K562 (cell line): ENCODE data around the gene PPP2R5A. TPM values are rescaled to one million over a fixed set of nuclear protein-coding genes. Genes with fewer than 3 reads are reported as not detected.

Source experiments
- ATF2 ChIP-seq: sonication (generic); formaldehyde crosslinking; IDR thresholded peaks from 2 replicates; pipeline ENCODE4 v1.8.1; 2022; ENCODE audit warnings: missing genetic modification reagents
- BMI1 ChIP-seq: fragments of 150-350 bp; IDR thresholded peaks from 2 replicates; pipeline ENCODE4 v1.6.1; 2014; ENCODE audit warnings: low read length
- COPS2 ChIP-seq: fragments of 450-650 bp; conservative IDR thresholded peaks from 2 replicates; pipeline ENCODE4 v1.6.1; 2016; ENCODE audit warnings: mild to moderate bottlenecking, moderate library complexity
- ELF4 ChIP-seq: fragments of 450-650 bp; formaldehyde crosslinking; IDR thresholded peaks from 2 replicates; pipeline ENCODE4 v1.4.0; 2022; ENCODE audit warnings: missing genetic modification characterization
- GATAD2B ChIP-seq: fragments of 450-650 bp; IDR thresholded peaks from 2 replicates; pipeline ENCODE4 v1.6.1; 2017; ENCODE audit warnings: mild to moderate bottlenecking, borderline replicate concordance
- GTF2A2 ChIP-seq: IDR thresholded peaks from 2 replicates; pipeline ENCODE4 v1.6.1; 2016; ENCODE audit warnings: mild to moderate bottlenecking, missing genetic modification characterization, missing compliant biosample characterization
- GTF2F1 ChIP-seq: IDR thresholded peaks from 2 replicates; pipeline ENCODE4 v1.6.1; 2011; ENCODE audit warnings: low read depth, low read length, improper control_type of control experiment
- NFATC3 ChIP-seq: fragments of 450-650 bp; IDR thresholded peaks from 2 replicates; pipeline ENCODE4 v1.6.1; 2017; ENCODE audit warnings: mild to moderate bottlenecking
- NFYB ChIP-seq: IDR thresholded peaks from 2 replicates; pipeline ENCODE4 v1.6.1; 2011; ENCODE audit warnings: mild to moderate bottlenecking, moderate library complexity; ENCODE audit not compliant: insufficient read length; ENCODE audit errors: extremely low read depth
- NKRF ChIP-seq: fragments of 450-650 bp; IDR thresholded peaks from 2 replicates; pipeline ENCODE4 v1.6.1; 2016; ENCODE audit warnings: borderline replicate concordance
- NRF1 ChIP-seq, 2 experiments: fragments of 450-650 bp; IDR thresholded peaks in 1 of 2; conservative IDR thresholded peaks in 1 of 2; 2 replicates each; pipeline ENCODE4 v1.6.1; 2014; ENCODE audit warnings: mild to moderate bottlenecking in 2 of 2
- PHTF2 ChIP-seq: fragments of 250-450 bp; sonication (Bioruptor Pico); IDR thresholded peaks from 2 replicates; pipeline ENCODE4 v1.5.0; 2021; ENCODE audit warnings: mild to moderate bottlenecking
- POLR2B ChIP-seq: fragments of 450-650 bp; IDR thresholded peaks from 2 replicates; pipeline ENCODE4 v1.6.1; 2018; ENCODE audit warnings: low read depth; ENCODE audit not compliant: partially characterized antibody
- PPARD ChIP-seq: fragments of 250-450 bp; sonication (Bioruptor Pico); IDR thresholded peaks from 2 replicates; pipeline ENCODE4 v1.8.0; 2022; ENCODE audit warnings: inconsistent platforms, mild to moderate bottlenecking, moderate library complexity
- TBL1XR1 ChIP-seq, 2 experiments: IDR thresholded peaks; 2 replicates each; pipeline ENCODE4 v1.6.1; 2012; ENCODE audit warnings: improper control_type of control experiment in 2 of 2, low read length in 2 of 2, mild to moderate bottlenecking in 1 of 2
- THRAP3 ChIP-seq: fragments of 450-650 bp; IDR thresholded peaks from 2 replicates; pipeline ENCODE4 v1.6.1; 2016; ENCODE audit warnings: mild to moderate bottlenecking, inconsistent platforms, borderline replicate concordance
- ZBTB1 ChIP-seq: sonication (generic); formaldehyde crosslinking; IDR thresholded peaks from 2 replicates; pipeline ENCODE4 v1.8.1; 2023; ENCODE audit warnings: missing genetic modification reagents, low read depth, mild to moderate bottlenecking, borderline replicate concordance
- ZNF354B ChIP-seq: fragments of 250-450 bp; sonication (Bioruptor Pico); IDR thresholded peaks from 2 replicates; pipeline ENCODE4 v1.4.0; 2020
- ZNF398 ChIP-seq: fragments of 250-450 bp; sonication (Bioruptor Pico); IDR thresholded peaks from 2 replicates; pipeline ENCODE4 v1.8.0; 2021; ENCODE audit warnings: moderate library complexity, mild to moderate bottlenecking, inconsistent platforms
- ZNF639 ChIP-seq, 2 experiments: fragments of 200-800 bp in 1 of 2; sonication (Bioruptor generic) in 1 of 2; sonication (generic) in 1 of 2; formaldehyde crosslinking in 1 of 2; IDR thresholded peaks in 1 of 2; conservative IDR thresholded peaks in 1 of 2; 2 replicates each; pipeline versions ENCODE4 v1.5.0 to v1.6.1; 2016 to 2020; ENCODE audit warnings: missing compliant biosample characterization in 1 of 2, missing genetic modification characterization in 1 of 2, missing genetic modification reagents in 1 of 2
- polyA plus RNA-seq, 8 experiments: library from polyadenylated mRNA; depleted of rRNA in 4 of 8; stranded (reverse) in 5 of 8; unstranded in 3 of 8; fragments of >200 nt; fragmentation: Nextera tagmentation in 2 of 8; fragmentation: Illumina TruSeq in 1 of 8; extraction: Ambion mirVana in 2 of 8; extraction: Trizol in 1 of 8; gene quantifications; 2 replicates each; pipeline versions ENCODE4 v1.2.1 to v1.2.3, GENCODE V29; 2011 to 2014; ENCODE audit warnings: inconsistent platforms in 1 of 8, missing spikeins in 1 of 8
- total RNA-seq, 7 experiments: library from RNA; depleted of rRNA in 6 of 7; stranded (reverse); fragments of >200 nt in 6 of 7; fragmentation: Illumina TruSeq in 2 of 7; extraction: Trizol in 2 of 7; gene quantifications; 2 replicates each; pipeline versions ENCODE4 v1.2.1 to v1.2.3, GENCODE V29; 2011 to 2021; ENCODE audit warnings: low replicate concordance in 1 of 7

PPP2R5A gene
- total and polyA plus RNA-seq, 9 of the 15 experiments (the other 6 are each of a cell fraction or from before 2014, with no cell fraction given), result 26.9 to 106 (median 64.3) TPM

GRCh38 chr1:212284744-212285684 is at the start of gene PPP2R5A (continued):
- peak; percentile 94 for TF ChIP-seq NFYB
- TF ChIP-seq NKRF, result peak; percentile 87; the same call in 1 of the 2 replicates
- no peak for TF ChIP-seq NFATC3
- 0 out of 2 replicates have a peak, but pooled peaks have one; percentile 29 for TF ChIP-seq ELF4 (CRISPR knock-in tag)
- 0 out of 2 replicates have a peak, but pooled peaks have one; percentile 23 for TF ChIP-seq ZNF354B (CRISPR knock-in tag)
- TF ChIP-seq GATAD2B, result peak; percentile 87
- TF ChIP-seq ZNF639 (CRISPR knock-in tag; conservative IDR thresholded peaks at IDR 0.05 in 1 of 2, IDR thresholded peaks at IDR 0.05 in 1 of 2), result peak in 1 of 2 experiments; percentile 52; a peak in 1 of 4 replicates
- no peak for TF ChIP-seq BMI1
- no peak for TF ChIP-seq COPS2
- TF ChIP-seq ZNF398 (CRISPR knock-in tag), result no peak
- TF ChIP-seq TBL1XR1 (IDR thresholded peaks at IDR 0.05; ENCODE audit: low read length in 2 of 2), result 0 out of 4 replicates have a peak, but pooled peaks of 1 of the 2 experiments have one; percentile 6
- no peak for TF ChIP-seq GTF2A2 (tag)
- TF ChIP-seq POLR2B, result peak; percentile 84
- TF ChIP-seq ATF2 (CRISPR knock-in tag), result no peak
- TF ChIP-seq GTF2F1, result no peak
- no peak for TF ChIP-seq PPARD
- no peak for TF ChIP-seq PHTF2 (CRISPR knock-in tag)
- TF ChIP-seq ZBTB1 (CRISPR knock-in tag), result peak; percentile 72
- TF ChIP-seq NRF1 (conservative IDR thresholded peaks at IDR 0.05 in 1 of 2, IDR thresholded peaks at IDR 0.05 in 1 of 2), result peak; percentile 92 to 93
- no peak for TF ChIP-seq THRAP3
